H1 (cell line): ENCODE results near the gene MAML3. TPM values are rescaled to one million over a fixed set of nuclear protein-coding genes. Genes with fewer than 3 reads are reported as not detected.

Source experiments
- CHD1 ChIP-seq: IDR thresholded peaks from 2 replicates; pipeline ENCODE4 v1.6.1; 2012; ENCODE audit warnings: low read depth, low read length, improper control_type of control experiment
- FOSL1 ChIP-seq: IDR thresholded peaks from 2 replicates; pipeline ENCODE4 v1.6.1; 2011; ENCODE audit warnings: mild to moderate bottlenecking, low read depth, low read length, moderate library complexity; ENCODE audit not compliant: insufficient read depth
- KDM4A ChIP-seq: IDR thresholded peaks from one replicate; pipeline ENCODE4 v1.7.1; 2012; ENCODE audit warnings: low read depth, mild to moderate bottlenecking, moderate library complexity, low read length, inconsistent platforms; ENCODE audit not compliant: severe bottlenecking
- PHF8 ChIP-seq: fragments of 200-600 bp; sonication (generic); conservative IDR thresholded peaks from 2 replicates; pipeline ENCODE4 v1.7.1; 2012; ENCODE audit warnings: low read depth, mild to moderate bottlenecking, inconsistent platforms, low read length, moderate library complexity
- RAD21 ChIP-seq, 2 experiments: IDR thresholded peaks in 1 of 2; conservative IDR thresholded peaks in 1 of 2; 2 replicates each; pipeline ENCODE4 v1.6.1; 2011; ENCODE audit warnings: low read depth in 2 of 2, low read length in 2 of 2, improper control_type of control experiment in 1 of 2, inconsistent platforms in 1 of 2, mild to moderate bottlenecking in 1 of 2, moderate library complexity in 1 of 2
- RXRA ChIP-seq: IDR thresholded peaks from 2 replicates; pipeline ENCODE4 v1.6.1; 2011; ENCODE audit warnings: low read depth, mild to moderate bottlenecking, low read length, moderate library complexity; ENCODE audit not compliant: insufficient read depth
- SRF ChIP-seq: IDR thresholded peaks from 2 replicates; pipeline ENCODE4 v1.6.1; 2011; ENCODE audit warnings: mild to moderate bottlenecking, low read depth, low read length, moderate library complexity
- SUZ12 ChIP-seq: fragments of 200-600 bp; sonication (generic); IDR thresholded peaks from 2 replicates; pipeline ENCODE4 v1.6.1; 2012; ENCODE audit warnings: mild to moderate bottlenecking, inconsistent platforms, low read length, moderate library complexity, mixed read lengths
- polyA plus RNA-seq, 7 experiments: library from polyadenylated mRNA; depleted of rRNA in 3 of 7; stranded (reverse) in 5 of 7; unstranded in 2 of 7; fragments of >200 nt in 5 of 7; fragments of 200-250 nt in 2 of 7; gene quantifications; 1 replicate in 5 of 7; 2 replicates in 1 of 7; 4 replicates in 1 of 7; pipeline versions ENCODE4 v1.2.1 to v1.2.3, GENCODE V29; 2011 to 2013; ENCODE audit warnings: missing spikeins in 2 of 7, mixed read lengths in 2 of 7
- total RNA-seq: library from RNA; stranded (reverse); fragmentation: NEBNext Ultra II Directional; extraction: Animal tissue kit (Norgen Biotek cat#: 25700); gene quantifications from 2 replicates; pipeline ENCODE4 v1.2.1, GENCODE V29; 2021

The MAML3 gene
- total and polyA plus RNA-seq, 2 of the 8 experiments (the other 6 are each of a cell fraction or from before 2014, with no cell fraction given), result 2.1 to 5.7 TPM

DNA sequence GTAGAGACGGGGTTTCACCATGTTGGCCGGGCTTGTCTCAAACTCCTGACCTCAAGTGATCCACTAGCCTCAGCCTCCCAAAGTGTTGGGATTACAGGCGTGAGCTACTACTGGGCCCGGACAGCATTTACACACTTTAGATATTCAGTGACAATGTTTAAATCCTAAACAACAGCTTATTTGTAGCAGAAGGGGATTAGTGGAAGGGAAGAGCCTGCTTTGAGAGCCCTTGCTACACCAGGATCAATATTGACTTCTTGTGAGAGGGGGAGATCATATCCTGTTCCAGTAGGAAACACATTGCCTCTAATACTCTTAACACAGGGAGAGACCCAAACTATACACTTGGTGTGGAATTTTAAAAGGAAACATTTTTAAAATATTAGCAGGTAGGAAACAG is 481.3 kb downstream of the MAML3 start (continued):
- no peak for TF ChIP-seq CHD1
- no peak for TF ChIP-seq KDM4A
- no peak for TF ChIP-seq SRF
- no peak for TF ChIP-seq FOSL1
- TF ChIP-seq SUZ12, result no peak
- no peak for TF ChIP-seq PHF8
- no peak for TF ChIP-seq RAD21 (IDR thresholded peaks at IDR 0.05 in 1 of 2, conservative IDR thresholded peaks at IDR 0.05 in 1 of 2; ENCODE audit: low read depth in 2 of 2, low read length in 2 of 2)
- TF ChIP-seq RXRA, result no peak
